ENCODE data around the gene ELMO1.

The ELMO1 gene

GRCh38 chr7:37433166-37433565 lies 15.5 kb downstream of the ELMO1 start:
- no peak for DNase-seq (ENCODE audit: low read depth in 2 of 3, low spot score in 1 of 3)

DNA sequence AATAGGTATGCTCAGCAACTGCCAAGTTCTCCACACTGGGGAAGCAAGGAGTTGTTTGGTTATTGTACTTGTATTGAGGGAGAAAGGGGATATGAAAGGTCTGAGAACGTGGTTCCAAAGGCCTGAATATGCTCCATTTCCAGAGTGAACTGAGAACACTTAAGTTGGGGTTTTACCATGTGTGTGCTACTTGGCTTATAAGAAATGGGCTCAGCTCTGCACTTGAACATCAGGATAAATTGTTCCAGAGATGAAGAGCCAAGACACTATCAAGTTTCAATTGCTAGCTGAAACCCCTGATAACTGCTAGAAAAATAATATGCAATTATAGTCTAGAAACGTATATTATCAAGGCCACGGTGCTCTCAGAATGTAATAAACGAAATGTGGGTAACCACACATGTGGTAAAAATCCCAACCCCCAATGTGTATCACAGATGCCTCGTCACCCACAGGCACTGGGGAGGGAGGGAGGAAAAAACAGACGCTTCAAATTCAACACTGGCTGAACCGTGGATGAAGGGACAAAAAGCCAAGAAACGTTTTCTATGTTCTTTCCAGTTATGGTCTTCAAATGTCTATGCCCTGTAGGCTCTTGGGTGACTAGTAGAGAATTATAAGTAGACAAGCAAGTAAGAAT lies 16.3 kb downstream of the ELMO1 start:
- no peak for DNase-seq (ENCODE audit: low read depth in 2 of 3, low spot score in 1 of 3)

DNA sequence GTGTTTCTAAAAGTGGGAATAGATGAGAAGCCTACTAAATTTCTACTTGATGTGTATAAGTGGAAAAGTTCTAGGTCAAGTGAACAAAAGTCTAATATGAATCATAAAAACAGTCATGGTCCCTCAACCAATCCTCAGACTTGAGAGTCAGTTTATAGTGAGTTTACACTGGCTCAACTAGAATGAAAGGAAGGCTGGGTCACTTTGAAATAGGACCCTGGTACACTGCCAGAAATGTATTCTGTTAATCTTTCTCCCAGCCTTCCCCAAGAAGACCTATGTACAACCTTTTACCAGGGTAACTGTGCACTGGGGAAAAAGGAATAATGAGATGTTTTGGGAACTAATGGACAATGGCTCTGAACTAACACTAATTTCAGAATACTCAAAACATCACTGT lies 17.3 kb downstream of the ELMO1 start:
- no peak for DNase-seq (ENCODE audit: low read depth in 2 of 3, low spot score in 1 of 3)

GRCh38 chr7:37430640-37431039 lies 18.0 kb downstream of the ELMO1 start:
- DNase-seq (ENCODE audit: low read depth in 2 of 3, low spot score in 1 of 3): no peak

- no peak for DNase-seq (ENCODE audit: low read depth in 2 of 3, low spot score in 1 of 3)
Measured at GRCh38 chr7:37430171-37430570, 18.5 kb downstream of the ELMO1 start.

DNA sequence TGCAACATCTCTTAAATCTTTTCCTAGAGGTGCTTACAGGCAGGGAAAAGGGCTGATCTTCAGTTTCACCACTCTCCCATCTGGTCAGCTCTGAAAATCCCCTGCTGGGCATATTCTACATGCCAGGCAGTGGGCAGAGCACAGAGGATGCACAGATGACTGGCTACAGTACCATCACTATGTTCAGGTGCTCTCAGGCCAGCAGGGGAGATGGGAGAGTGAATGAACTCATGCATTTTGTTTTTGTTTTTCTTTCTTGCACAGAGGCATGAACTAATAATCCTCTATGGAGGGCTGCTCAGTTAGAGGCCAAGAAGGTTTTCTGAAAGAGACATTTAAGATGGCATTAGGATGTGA lies 19.3 kb downstream of the ELMO1 start:
- DNase-seq (ENCODE audit: low read depth in 2 of 3, low spot score in 1 of 3): no peak

DNA sequence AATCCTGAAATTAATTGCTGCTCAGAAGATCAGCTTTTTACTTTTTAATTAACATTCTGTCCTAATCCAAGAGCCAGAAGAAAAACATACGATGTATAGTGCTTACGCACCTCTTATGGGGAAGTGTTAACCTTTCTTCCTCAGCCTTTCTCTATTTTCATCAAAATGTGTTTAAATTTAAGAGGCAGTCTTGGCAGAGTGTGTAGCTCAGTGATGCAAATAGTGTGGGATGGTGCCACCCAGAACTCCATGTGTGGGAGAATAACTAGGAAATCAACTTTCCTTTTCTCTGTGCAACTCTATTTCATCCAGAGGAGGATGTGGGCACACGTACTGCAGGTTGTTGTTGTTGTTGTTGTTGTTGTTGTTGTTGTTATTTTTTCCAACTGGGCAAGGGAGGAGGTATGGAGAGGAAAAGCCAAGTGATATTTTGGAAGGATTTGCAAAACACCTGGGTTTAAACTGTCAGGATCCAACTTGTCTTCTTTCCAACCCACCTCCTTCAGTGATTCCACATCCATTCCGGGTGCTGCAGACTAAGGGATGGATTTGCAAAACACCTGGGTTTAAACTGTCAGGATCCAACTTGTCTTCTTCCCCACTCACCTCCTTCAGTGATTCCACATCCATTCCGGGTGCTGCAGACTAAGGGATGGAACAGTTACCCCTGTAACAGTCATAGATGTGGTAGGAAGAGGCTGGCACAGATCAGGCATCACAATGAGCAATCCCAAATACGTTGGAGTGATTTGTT lies 19.8 kb downstream of the ELMO1 start:
- no peak for DNase-seq (ENCODE audit: low read depth in 2 of 3, low spot score in 1 of 3)

DNA sequence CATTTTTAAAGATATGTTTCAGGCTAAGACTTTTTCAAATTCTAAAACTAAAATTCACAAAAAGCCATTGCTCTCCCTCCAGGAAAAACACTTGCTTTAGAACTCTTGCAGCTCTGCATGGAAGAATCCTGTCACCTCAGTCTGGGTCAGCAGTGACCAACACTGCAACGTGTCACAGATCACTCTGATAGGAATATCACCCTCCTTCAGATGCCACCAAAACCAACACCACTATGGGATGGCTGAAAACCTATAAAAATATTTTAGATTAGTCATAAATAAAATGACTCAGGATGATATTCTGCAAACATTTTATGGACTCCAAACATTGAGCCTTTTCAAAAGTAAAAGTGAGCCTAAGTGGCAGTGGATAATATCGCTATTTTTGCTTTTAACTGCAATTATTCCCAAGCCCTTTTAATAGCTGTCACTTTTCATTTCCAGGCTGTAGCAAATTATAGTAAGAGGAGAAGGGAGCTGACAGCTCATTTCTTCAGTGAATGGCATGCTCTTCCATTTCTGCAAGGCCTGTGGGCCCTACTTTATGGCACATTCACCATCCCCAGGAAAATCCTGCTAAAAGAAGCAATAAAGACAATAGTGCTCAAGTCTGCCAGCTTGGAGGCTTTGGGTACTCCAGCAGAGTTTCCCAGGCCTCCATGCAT lies 21.3 kb downstream of the ELMO1 start:
- DNase-seq (ENCODE audit: low read depth in 2 of 3, low spot score in 1 of 3): no peak

- DNase-seq (ENCODE audit: low read depth in 2 of 3, low spot score in 1 of 3): no peak
Measured at GRCh38 chr7:37425498-37425897, 23.2 kb downstream of the ELMO1 start.

- DNase-seq (ENCODE audit: low read depth in 2 of 3, low spot score in 1 of 3): no peak
Measured at GRCh38 chr7:37424995-37425394, 23.7 kb downstream of the ELMO1 start.

GRCh38 chr7:37424521-37424920 lies 24.1 kb downstream of the ELMO1 start:
- no peak for DNase-seq (ENCODE audit: low read depth in 2 of 3, low spot score in 1 of 3)

GRCh38 chr7:37421861-37422500 lies 26.7 kb downstream of the ELMO1 start:
- no peak for DNase-seq (ENCODE audit: low read depth in 2 of 3, low spot score in 1 of 3)

- DNase-seq (ENCODE audit: low read depth in 2 of 3, low spot score in 1 of 3): no peak
Measured at GRCh38 chr7:37420946-37421695, 27.5 kb downstream of the ELMO1 start.

- DNase-seq (ENCODE audit: low read depth in 2 of 3, low spot score in 1 of 3): no peak
Measured at GRCh38 chr7:37419496-37419895, 29.2 kb downstream of the ELMO1 start.

DNA sequence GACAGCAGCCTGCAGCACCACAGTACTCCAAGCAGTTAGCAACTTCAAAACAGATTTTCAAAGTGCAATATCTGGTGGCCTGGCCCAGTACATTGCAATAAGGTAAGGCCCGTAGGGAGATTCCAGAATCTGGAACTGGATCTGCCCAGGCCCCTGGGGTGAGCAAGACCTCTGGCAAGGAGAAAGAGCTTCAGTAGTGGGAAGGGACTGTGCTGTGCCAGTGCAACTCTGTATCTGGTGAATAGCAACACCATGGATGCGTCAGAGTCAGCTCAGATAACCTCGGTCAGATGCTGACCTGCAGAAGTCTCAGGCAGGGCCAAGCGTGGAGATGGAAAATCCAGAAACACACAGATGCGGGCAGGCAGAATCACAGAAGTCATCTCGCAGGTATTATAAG lies 30.3 kb downstream of the ELMO1 start:
- DNase-seq (ENCODE audit: low read depth in 2 of 3, low spot score in 1 of 3): no peak

- DNase-seq (ENCODE audit: low read depth in 2 of 3, low spot score in 1 of 3): no peak
Measured at GRCh38 chr7:37417107-37417474, 31.6 kb downstream of the ELMO1 start.

DNA sequence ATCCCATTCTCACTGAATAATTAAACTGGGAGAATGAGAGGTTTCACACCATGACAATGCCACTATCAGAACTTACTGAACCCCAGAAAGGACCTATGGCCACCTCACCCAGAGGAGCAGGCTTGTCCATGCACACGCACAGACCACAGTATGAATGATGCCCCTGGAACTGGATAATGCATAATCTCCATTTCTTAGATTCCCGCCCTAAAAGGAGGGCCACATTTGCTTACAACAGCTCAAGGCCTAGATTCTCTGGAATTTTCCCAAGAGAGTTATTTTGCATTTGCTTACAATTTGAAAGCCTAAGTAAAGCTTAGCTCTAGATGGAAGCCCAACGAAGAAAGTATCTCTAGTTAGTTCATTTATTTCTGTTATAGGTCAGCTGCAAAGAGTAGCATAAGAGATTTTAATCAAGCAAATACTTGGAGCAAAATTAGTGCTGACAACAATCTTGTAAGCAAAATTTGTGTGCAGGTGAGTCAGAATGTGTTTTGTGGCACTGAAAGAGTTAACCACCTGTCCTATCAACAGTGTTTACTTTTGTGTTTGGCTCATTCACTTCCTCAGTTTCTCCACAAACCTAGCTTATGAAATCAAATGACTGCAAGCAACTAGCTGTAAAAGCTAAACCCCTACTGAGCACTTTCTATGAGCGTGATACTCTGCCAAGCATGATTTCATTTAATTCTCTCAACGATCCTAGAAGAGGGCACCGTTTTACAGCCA lies 32.1 kb downstream of the ELMO1 start:
- no peak for DNase-seq (ENCODE audit: low read depth in 2 of 3, low spot score in 1 of 3)

DNA sequence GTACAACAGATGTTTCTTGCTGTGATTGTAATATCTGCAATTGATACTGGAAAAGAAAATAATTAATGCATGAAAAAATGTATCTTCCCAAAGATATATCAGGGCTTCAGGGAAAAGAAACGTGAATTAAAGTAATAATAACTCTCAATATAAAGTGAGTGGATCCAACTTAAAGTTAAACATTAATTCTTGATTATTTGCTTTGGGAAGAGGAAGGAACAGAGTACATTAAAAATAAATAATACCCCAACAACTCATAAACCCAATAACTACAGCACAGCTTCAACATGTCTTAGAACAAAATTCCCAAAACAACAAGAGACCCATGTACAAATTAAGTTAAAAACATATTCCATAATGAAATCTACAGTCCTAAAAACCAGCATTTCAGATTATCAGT lies 33.0 kb downstream of the ELMO1 start:
- DNase-seq (ENCODE audit: low read depth in 2 of 3, low spot score in 1 of 3): no peak

GRCh38 chr7:37414352-37414983 lies 34.2 kb downstream of the ELMO1 start:
- no peak for DNase-seq (ENCODE audit: low read depth in 2 of 3, low spot score in 1 of 3)

DNA sequence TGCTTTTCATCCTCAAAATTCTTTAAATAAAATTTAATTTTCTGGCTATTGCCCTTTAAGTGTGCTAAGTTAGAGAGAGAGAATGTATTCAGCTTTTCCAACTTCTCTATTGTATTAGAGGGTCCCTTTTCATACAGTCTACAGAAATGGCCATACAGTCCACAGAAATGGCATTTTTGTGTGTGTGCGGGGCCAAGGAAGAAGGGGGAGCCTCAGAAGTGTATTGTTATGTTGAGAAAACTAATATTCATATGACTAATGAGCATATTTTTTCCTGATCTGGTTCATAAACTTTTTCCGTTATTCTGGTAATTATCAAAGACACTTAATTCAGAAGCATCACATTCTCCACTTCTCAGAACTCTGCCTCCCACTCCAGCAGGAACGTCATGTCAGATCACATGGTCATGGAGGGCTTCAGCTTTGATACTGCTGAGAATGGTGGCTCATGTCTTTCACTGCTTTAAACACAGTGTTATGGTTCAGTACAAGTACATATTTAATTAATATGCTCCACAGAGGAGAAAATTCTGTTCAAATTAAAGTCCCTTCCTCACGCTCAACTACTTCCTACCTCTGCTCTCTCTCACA lies 37.1 kb downstream of the ELMO1 start:
- DNase-seq (ENCODE audit: low read depth in 2 of 3, low spot score in 1 of 3): peak; percentile 20 to 33 (median 30)
